ENCODE measurements around the gene USP17L26. TPM values are rescaled to one million over a fixed set of nuclear protein-coding genes. Genes with fewer than 3 reads are reported as not detected.

The USP17L26 gene
- total RNA-seq, result not detected in 2 replicates

GRCh38 chr4:9334358-9334757, at the start of gene USP17L26:
USP17L26 (plus strand) TSS chr4:9334658; CDS start chr4:9334658, 0 bp downstream.

DNA sequence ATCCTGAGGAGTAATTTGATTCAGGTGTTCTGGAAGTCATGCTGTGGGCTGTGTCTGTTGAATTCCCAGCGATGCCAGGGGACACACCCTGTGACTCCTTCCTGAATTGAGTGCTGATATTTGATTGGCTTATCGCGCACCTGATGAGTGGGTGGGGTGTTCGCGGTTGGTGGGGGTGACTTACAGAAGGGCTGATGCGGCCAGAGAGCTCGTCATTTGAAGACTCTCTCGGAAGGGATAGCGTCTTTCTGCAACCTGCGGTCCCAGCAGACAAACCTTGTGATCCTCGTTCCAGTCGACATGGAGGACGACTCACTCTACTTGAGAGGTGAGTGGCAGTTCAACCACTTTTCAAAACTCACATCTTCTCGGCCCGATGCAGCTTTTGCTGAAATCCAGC, 9.6 kb upstream of the USP17L26 start, which contains the start of gene USP17L24:
Gene USP17L24, plus strand, starts transcription at position 301 of the 400 bp plus-strand sequence. Its CDS starts 0 bp downstream, at position 301.

GRCh38 chr4:9329611-9330010, 4.8 kb upstream of the USP17L26 start, which contains the start of gene USP17L25:
USP17L25 (plus strand) TSS chr4:9329911; CDS start chr4:9329911, 0 bp downstream.

GRCh38 chr4:9339103-9339502, 4.6 kb downstream of the USP17L26 start, which contains the start of gene USP17L5:
USP17L5 (plus strand) TSS chr4:9339403; CDS start chr4:9339403, 0 bp downstream.

DNA sequence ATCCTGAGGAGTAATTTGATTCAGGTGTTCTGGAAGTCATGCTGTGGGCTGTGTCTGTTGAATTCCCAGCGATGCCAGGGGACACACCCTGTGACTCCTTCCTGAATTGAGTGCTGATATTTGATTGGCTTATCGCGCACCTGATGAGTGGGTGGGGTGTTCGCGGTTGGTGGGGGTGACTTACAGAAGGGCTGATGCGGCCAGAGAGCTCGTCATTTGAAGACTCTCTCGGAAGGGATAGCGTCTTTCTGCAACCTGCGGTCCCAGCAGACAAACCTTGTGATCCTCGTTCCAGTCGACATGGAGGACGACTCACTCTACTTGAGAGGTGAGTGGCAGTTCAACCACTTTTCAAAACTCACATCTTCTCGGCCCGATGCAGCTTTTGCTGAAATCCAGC, 9.4 kb downstream of the USP17L26 start, which contains the start of gene USP17L27:
Gene USP17L27, plus strand, starts transcription at position 301 of the 400 bp plus-strand sequence. Its CDS starts 0 bp downstream, at position 301.

DNA sequence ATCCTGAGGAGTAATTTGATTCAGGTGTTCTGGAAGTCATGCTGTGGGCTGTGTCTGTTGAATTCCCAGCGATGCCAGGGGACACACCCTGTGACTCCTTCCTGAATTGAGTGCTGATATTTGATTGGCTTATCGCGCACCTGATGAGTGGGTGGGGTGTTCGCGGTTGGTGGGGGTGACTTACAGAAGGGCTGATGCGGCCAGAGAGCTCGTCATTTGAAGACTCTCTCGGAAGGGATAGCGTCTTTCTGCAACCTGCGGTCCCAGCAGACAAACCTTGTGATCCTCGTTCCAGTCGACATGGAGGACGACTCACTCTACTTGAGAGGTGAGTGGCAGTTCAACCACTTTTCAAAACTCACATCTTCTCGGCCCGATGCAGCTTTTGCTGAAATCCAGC, 14.1 kb downstream of the USP17L26 start, which contains the start of gene USP17L28:
Gene USP17L28, plus strand, starts transcription at position 301 of the 400 bp plus-strand sequence. Its CDS starts 0 bp downstream, at position 301.

GRCh38 chr4:9353338-9353737, 18.9 kb downstream of the USP17L26 start, which contains the start of gene USP17L29:
USP17L29 (plus strand) TSS chr4:9353638; CDS start chr4:9353638, 0 bp downstream.

GRCh38 chr4:9362829-9363228, 28.4 kb downstream of the USP17L26 start, which contains the start of gene USP17L30:
USP17L30 (plus strand) TSS chr4:9363129; CDS start chr4:9363129, 0 bp downstream.

Other genes with a start within 250 kb of the USP17L26 start
- not detected in 2 replicates for gene FAM90A26, start 164.2 kb upstream of the USP17L26 start, total RNA-seq
- gene USP17L10, start 124.0 kb upstream of the USP17L26 start, total RNA-seq, result not detected in 2 replicates
- gene USP17L11, start 119.3 kb upstream of the USP17L26 start, total RNA-seq, result not detected in 2 replicates
- not detected in 2 replicates for gene USP17L12, start 114.5 kb upstream of the USP17L26 start, total RNA-seq
- gene USP17L13, start 109.8 kb upstream of the USP17L26 start, total RNA-seq, result not detected in 2 replicates
- gene USP17L15, start 100.3 kb upstream of the USP17L26 start, total RNA-seq, result not detected in 2 replicates
- not detected in 2 replicates for gene USP17L17, start 90.8 kb upstream of the USP17L26 start, total RNA-seq
- not detected in 2 replicates for gene USP17L18, start 86.0 kb upstream of the USP17L26 start, total RNA-seq
- not detected in 2 replicates for gene USP17L19, start 81.3 kb upstream of the USP17L26 start, total RNA-seq
- not detected in 2 replicates for gene USP17L20, start 76.5 kb upstream of the USP17L26 start, total RNA-seq
- not detected in 2 replicates for gene USP17L21, start 71.8 kb upstream of the USP17L26 start, total RNA-seq
- gene USP17L22, start 67.0 kb upstream of the USP17L26 start, total RNA-seq, result not detected in 2 replicates
- gene USP17L24, start 9.5 kb upstream of the USP17L26 start, total RNA-seq, result not detected in 2 replicates
- not detected in 2 replicates for gene USP17L25, start 4.7 kb upstream of the USP17L26 start, total RNA-seq
- not detected in 2 replicates for gene USP17L5, start 4.7 kb downstream of the USP17L26 start, total RNA-seq
- gene USP17L27, start 9.5 kb downstream of the USP17L26 start, total RNA-seq, result not detected in 2 replicates
- gene USP17L28, start 14.2 kb downstream of the USP17L26 start, total RNA-seq, result not detected in 2 replicates
- gene USP17L29, start 19.0 kb downstream of the USP17L26 start, total RNA-seq, result not detected in 2 replicates
- gene USP17L30, start 28.5 kb downstream of the USP17L26 start, total RNA-seq, result not detected in 2 replicates
- not detected in 2 replicates for gene DEFB131A, start 109.8 kb downstream of the USP17L26 start, total RNA-seq